22Rv1 (cell line): ENCODE results near the gene MZT2B.
"Not testable (repeated sequence)": the region's sequence is repeated elsewhere in the genome, so short reads cannot be mapped to it uniquely, and the experiment has no call there.

Source experiments
- H3K27ac ChIP-seq: fragments of 450-650 bp; 2 replicates; pipeline ENCODE4 v1.5.1; 2017
- CTCF ChIP-seq: fragments of 450-650 bp; IDR thresholded peaks from 2 replicates; pipeline ENCODE4 v1.5.1; 2017; ENCODE audit warnings: mild to moderate bottlenecking
- ZFX ChIP-seq: fragments of 450-650 bp; IDR thresholded peaks from 2 replicates; pipeline ENCODE4 v1.6.1; 2017; ENCODE audit warnings: antibody characterized with exemption, borderline replicate concordance

The MZT2B gene

GRCh38 chr2:130156624-130157004 lies 25.4 kb upstream of the MZT2B start:
- H3K27ac ChIP-seq = no peak overlapping the region
- TF ChIP-seq CTCF (no peak), ZFX (no peak)

- not testable (repeated sequence) for H3K27ac ChIP-seq
Observed at GRCh38 chr2:130157354-130157753, 24.7 kb upstream of the MZT2B start.

- H3K27ac ChIP-seq = not testable (repeated sequence)
Observed at GRCh38 chr2:130157825-130158514, 24.1 kb upstream of the MZT2B start.

- no peak for TF ChIP-seq ZFX
- no peak for TF ChIP-seq CTCF
- H3K27ac ChIP-seq = no peak overlapping the region
Observed at GRCh38 chr2:130158631-130159030, 23.4 kb upstream of the MZT2B start.

GRCh38 chr2:130159376-130159775 lies 22.7 kb upstream of the MZT2B start:
- not testable (repeated sequence) for H3K27ac ChIP-seq

- no peak overlapping the region for H3K27ac ChIP-seq
- TF ChIP-seq ZFX = no peak
- TF ChIP-seq CTCF = no peak
Observed at GRCh38 chr2:130160131-130160530, 21.9 kb upstream of the MZT2B start.

- not testable (repeated sequence) for H3K27ac ChIP-seq
Observed at GRCh38 chr2:130160838-130161705, 21.0 kb upstream of the MZT2B start.

GRCh38 chr2:130162486-130162885 lies 19.6 kb upstream of the MZT2B start:
- H3K27ac ChIP-seq = not testable (repeated sequence)

GRCh38 chr2:130162968-130163367 lies 19.1 kb upstream of the MZT2B start:
- no peak overlapping the region for H3K27ac ChIP-seq
- TF ChIP-seq ZFX (no peak), CTCF (no peak)

- TF ChIP-seq ZFX = no peak
- TF ChIP-seq CTCF = no peak
- H3K27ac ChIP-seq = no peak overlapping the region
Observed at GRCh38 chr2:130165293-130166016, 16.6 kb upstream of the MZT2B start.

- not testable (repeated sequence) for H3K27ac ChIP-seq
Observed at GRCh38 chr2:130166611-130167010, 15.5 kb upstream of the MZT2B start.

GRCh38 chr2:130169163-130169562 lies 12.9 kb upstream of the MZT2B start:
- H3K27ac ChIP-seq = not testable (repeated sequence)
